ENCODE measurements around the gene ITIH2. TPM values are rescaled to one million over a fixed set of nuclear protein-coding genes. Genes with fewer than 3 reads are reported as not detected.

The ITIH2 gene
- total RNA-seq, 1 donor from 2014 or later: not detected

GRCh38 chr10:7701158-7701742, 1.9 kb upstream of the ITIH2 start:
- no peak for DNase-seq (ENCODE audit: low read depth, low spot score)
- no peak for TF ChIP-seq CTCF (conservative IDR thresholded peaks at IDR 0.05)
- peaks cover 23% of the 10 kb centered on the region for H3K27me3 Mint-ChIP-seq (ENCODE audit: low read depth)
- no peaks in the 10 kb centered on the region for H3K4me1 Mint-ChIP-seq
- H3K4me3 Mint-ChIP-seq: no peak overlapping the region
- no peaks in the 10 kb centered on the region for H3K9me3 Mint-ChIP-seq
- no peak overlapping the region for H3K27ac Mint-ChIP-seq (ENCODE audit: unreplicated experiment)
- no peaks in the 10 kb centered on the region for H3K36me3 Mint-ChIP-seq (ENCODE audit: low read depth)

- no peak for DNase-seq (ENCODE audit: low read depth, low spot score)
- H3K36me3 Mint-ChIP-seq (ENCODE audit: low read depth): no peaks in the 10 kb centered on the region
- no peak overlapping the region for H3K27ac Mint-ChIP-seq (ENCODE audit: unreplicated experiment)
- H3K27me3 Mint-ChIP-seq (ENCODE audit: low read depth): peaks cover 27% of the 10 kb centered on the region
- H3K4me3 Mint-ChIP-seq: no peak overlapping the region
- H3K4me1 Mint-ChIP-seq: no peaks in the 10 kb centered on the region
- no peaks in the 10 kb centered on the region for H3K9me3 Mint-ChIP-seq
- TF ChIP-seq CTCF (conservative IDR thresholded peaks at IDR 0.05): no peak
These were observed 766 bp upstream of the ITIH2 start for GRCh38 chr10:7702288-7702812.

GRCh38 chr10:7704071-7705016, 1.2 kb downstream of the ITIH2 start:
- no peak overlapping the region for H3K4me3 Mint-ChIP-seq
- no peak overlapping the region for H3K27ac Mint-ChIP-seq (ENCODE audit: unreplicated experiment)
- peaks cover 27% of the 10 kb centered on the region for H3K27me3 Mint-ChIP-seq (ENCODE audit: low read depth)
- no peaks in the 10 kb centered on the region for H3K4me1 Mint-ChIP-seq
- no peaks in the 10 kb centered on the region for H3K36me3 Mint-ChIP-seq (ENCODE audit: low read depth)
- no peaks in the 10 kb centered on the region for H3K9me3 Mint-ChIP-seq
- no peak for TF ChIP-seq CTCF (conservative IDR thresholded peaks at IDR 0.05)
- no peak for DNase-seq (ENCODE audit: low read depth, low spot score)

- no peak for DNase-seq (ENCODE audit: low read depth, low spot score)
- Mint-ChIP-seq H3K36me3 (ENCODE audit: low read depth) (no peaks in the 10 kb centered on the region), H3K27ac (ENCODE audit: unreplicated experiment) (no peak overlapping the region), H3K27me3 (ENCODE audit: low read depth) (peaks cover 27% of the 10 kb centered on the region), H3K9me3 (no peaks in the 10 kb centered on the region), H3K4me3 (no peak overlapping the region), H3K4me1 (no peaks in the 10 kb centered on the region)
- no peak for TF ChIP-seq CTCF (conservative IDR thresholded peaks at IDR 0.05)
These were observed 2.2 kb downstream of the ITIH2 start for GRCh38 chr10:7705341-7705740.

- DNase-seq (ENCODE audit: low read depth, low spot score): no peak
- H3K4me1 Mint-ChIP-seq: no peaks in the 10 kb centered on the region
- H3K27me3 Mint-ChIP-seq (ENCODE audit: low read depth): peaks cover 24% of the 10 kb centered on the region
- TF ChIP-seq CTCF (conservative IDR thresholded peaks at IDR 0.05): no peak
- no peak overlapping the region for H3K4me3 Mint-ChIP-seq
- H3K27ac Mint-ChIP-seq (ENCODE audit: unreplicated experiment): no peak overlapping the region
- H3K9me3 Mint-ChIP-seq: peaks cover 5% of the 10 kb centered on the region
- H3K36me3 Mint-ChIP-seq (ENCODE audit: low read depth): no peaks in the 10 kb centered on the region
These were observed 3.5 kb downstream of the ITIH2 start for GRCh38 chr10:7706534-7707073.
